K562 (cell line): ENCODE measurements around the gene HIGD1C. TPM values are rescaled to one million over a fixed set of nuclear protein-coding genes. Genes with fewer than 3 reads are reported as not detected.

Source experiments
- BCLAF1 ChIP-seq, 2 experiments: fragments of 450-650 bp in 1 of 2; IDR thresholded peaks; 2 replicates each; pipeline ENCODE4 v1.6.1; 2011 to 2017; ENCODE audit warnings: low read depth in 2 of 2, antibody characterized with exemption in 1 of 2, borderline replicate concordance in 1 of 2, low read length in 1 of 2, mild to moderate bottlenecking in 1 of 2, mixed read lengths in 1 of 2; ENCODE audit not compliant: control insufficient read depth in 1 of 2
- E4F1 ChIP-seq: fragments of 250-450 bp; sonication (Bioruptor Pico); IDR thresholded peaks from 2 replicates; pipeline ENCODE4 v1.5.0; 2021; ENCODE audit warnings: mild to moderate bottlenecking, borderline replicate concordance
- ESRRA ChIP-seq: fragments of 450-650 bp; IDR thresholded peaks from 2 replicates; pipeline ENCODE4 v1.6.1; 2014; ENCODE audit warnings: low read depth, mild to moderate bottlenecking, moderate library complexity, borderline replicate concordance
- KAT7 ChIP-seq: sonication (generic); formaldehyde crosslinking; IDR thresholded peaks from 2 replicates; pipeline ENCODE4 v1.8.0; 2022; ENCODE audit warnings: missing genetic modification reagents, mild to moderate bottlenecking, borderline replicate concordance
- KDM1A ChIP-seq, 2 experiments: fragments of 450-650 bp; IDR thresholded peaks; 2 replicates each; pipeline ENCODE4 v1.6.1; 2016; ENCODE audit warnings: mild to moderate bottlenecking in 2 of 2
- MTA2 ChIP-seq: fragments of 450-650 bp; IDR thresholded peaks from 2 replicates; pipeline ENCODE4 v1.6.1; 2016; ENCODE audit warnings: low read depth
- RBM39 ChIP-seq: fragments of 200-400 bp; formaldehyde crosslinking; optimal IDR thresholded peaks from 2 replicates; pipeline ENCODE3; 2018; ENCODE audit warnings: low read depth, low read length
- REST ChIP-seq, 2 experiments: fragments of 450-650 bp; formaldehyde crosslinking in 1 of 2; IDR thresholded peaks; 2 replicates each; pipeline versions ENCODE4 v1.4.0 to v1.6.1; 2014 to 2020; ENCODE audit warnings: mild to moderate bottlenecking in 2 of 2, borderline replicate concordance in 1 of 2, low read depth in 1 of 2
- ZNF644 ChIP-seq: fragments of 200-800 bp; sonication (Bioruptor generic); IDR thresholded peaks from 2 replicates; pipeline ENCODE4 v1.6.1; 2016; ENCODE audit warnings: low read depth, missing genetic modification characterization, missing compliant biosample characterization
- polyA plus RNA-seq, 8 experiments: library from polyadenylated mRNA; depleted of rRNA in 4 of 8; stranded (reverse) in 5 of 8; unstranded in 3 of 8; fragments of >200 nt; fragmentation: Nextera tagmentation in 2 of 8; fragmentation: Illumina TruSeq in 1 of 8; extraction: Ambion mirVana in 2 of 8; extraction: Trizol in 1 of 8; gene quantifications; 2 replicates each; pipeline versions ENCODE4 v1.2.1 to v1.2.3, GENCODE V29; 2011 to 2014; ENCODE audit warnings: inconsistent platforms in 1 of 8, missing spikeins in 1 of 8
- total RNA-seq, 7 experiments: library from RNA; depleted of rRNA in 6 of 7; stranded (reverse); fragments of >200 nt in 6 of 7; fragmentation: Illumina TruSeq in 2 of 7; extraction: Trizol in 2 of 7; gene quantifications; 2 replicates each; pipeline versions ENCODE4 v1.2.1 to v1.2.3, GENCODE V29; 2011 to 2021; ENCODE audit warnings: low replicate concordance in 1 of 7
- TF ChIP-seq, protein P1 (sequence below): sonication (generic); formaldehyde crosslinking; IDR thresholded peaks from 2 replicates; pipeline ENCODE4 v1.8.1; 2023; ENCODE audit warnings: mild to moderate bottlenecking, missing genetic modification reagents

The HIGD1C gene
- total and polyA plus RNA-seq, 9 of the 15 experiments (the other 6 are each of a cell fraction or from before 2014, with no cell fraction given) = not detected

- TF ChIP-seq, protein P1, sequence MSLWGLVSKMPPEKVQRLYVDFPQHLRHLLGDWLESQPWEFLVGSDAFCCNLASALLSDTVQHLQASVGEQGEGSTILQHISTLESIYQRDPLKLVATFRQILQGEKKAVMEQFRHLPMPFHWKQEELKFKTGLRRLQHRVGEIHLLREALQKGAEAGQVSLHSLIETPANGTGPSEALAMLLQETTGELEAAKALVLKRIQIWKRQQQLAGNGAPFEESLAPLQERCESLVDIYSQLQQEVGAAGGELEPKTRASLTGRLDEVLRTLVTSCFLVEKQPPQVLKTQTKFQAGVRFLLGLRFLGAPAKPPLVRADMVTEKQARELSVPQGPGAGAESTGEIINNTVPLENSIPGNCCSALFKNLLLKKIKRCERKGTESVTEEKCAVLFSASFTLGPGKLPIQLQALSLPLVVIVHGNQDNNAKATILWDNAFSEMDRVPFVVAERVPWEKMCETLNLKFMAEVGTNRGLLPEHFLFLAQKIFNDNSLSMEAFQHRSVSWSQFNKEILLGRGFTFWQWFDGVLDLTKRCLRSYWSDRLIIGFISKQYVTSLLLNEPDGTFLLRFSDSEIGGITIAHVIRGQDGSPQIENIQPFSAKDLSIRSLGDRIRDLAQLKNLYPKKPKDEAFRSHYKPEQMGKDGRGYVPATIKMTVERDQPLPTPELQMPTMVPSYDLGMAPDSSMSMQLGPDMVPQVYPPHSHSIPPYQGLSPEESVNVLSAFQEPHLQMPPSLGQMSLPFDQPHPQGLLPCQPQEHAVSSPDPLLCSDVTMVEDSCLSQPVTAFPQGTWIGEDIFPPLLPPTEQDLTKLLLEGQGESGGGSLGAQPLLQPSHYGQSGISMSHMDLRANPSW = no peak
- TF ChIP-seq KAT7 (CRISPR knock-in tag) = no peak
- TF ChIP-seq E4F1 (CRISPR knock-in tag) = no peak
- TF ChIP-seq RBM39 = no peak
- no peak for TF ChIP-seq BCLAF1 (IDR thresholded peaks at IDR 0.05; ENCODE audit: borderline replicate concordance in 1 of 2, control insufficient read depth in 1 of 2, low read depth in 2 of 2, low read length in 1 of 2)
- TF ChIP-seq ESRRA = peak; percentile 58
- 0 out of 4 replicates have a peak, but pooled peaks of 1 of the 2 experiments have one; percentile 13 for TF ChIP-seq KDM1A (IDR thresholded peaks at IDR 0.05)
- no peak for TF ChIP-seq ZNF644
- 0 out of 2 replicates have a peak, but pooled peaks have one; percentile 7 for TF ChIP-seq MTA2
- no peak for TF ChIP-seq REST (IDR thresholded peaks at IDR 0.05; ENCODE audit: borderline replicate concordance)
- TF ChIP-seq REST (CRISPR knock-in tag; IDR thresholded peaks at IDR 0.05; ENCODE audit: low read depth) = no peak
Observed at GRCh38 chr12:51017452-51017851, 65.1 kb downstream of the HIGD1C start (continued).
